NCI-H526 treated with DMSO at 0.1 percent for 48 hours (cell line): ENCODE measurements around the gene TBCD.

ENCODE experiments used
- DNase-seq: peaks from one replicate; lab custom pipeline; 2025; lab: John Stamatoyannopoulos, UW

The TBCD gene

GRCh38 chr17:82907797-82908542 lies 156.1 kb downstream of the TBCD start:
- no peak for DNase-seq

DNA sequence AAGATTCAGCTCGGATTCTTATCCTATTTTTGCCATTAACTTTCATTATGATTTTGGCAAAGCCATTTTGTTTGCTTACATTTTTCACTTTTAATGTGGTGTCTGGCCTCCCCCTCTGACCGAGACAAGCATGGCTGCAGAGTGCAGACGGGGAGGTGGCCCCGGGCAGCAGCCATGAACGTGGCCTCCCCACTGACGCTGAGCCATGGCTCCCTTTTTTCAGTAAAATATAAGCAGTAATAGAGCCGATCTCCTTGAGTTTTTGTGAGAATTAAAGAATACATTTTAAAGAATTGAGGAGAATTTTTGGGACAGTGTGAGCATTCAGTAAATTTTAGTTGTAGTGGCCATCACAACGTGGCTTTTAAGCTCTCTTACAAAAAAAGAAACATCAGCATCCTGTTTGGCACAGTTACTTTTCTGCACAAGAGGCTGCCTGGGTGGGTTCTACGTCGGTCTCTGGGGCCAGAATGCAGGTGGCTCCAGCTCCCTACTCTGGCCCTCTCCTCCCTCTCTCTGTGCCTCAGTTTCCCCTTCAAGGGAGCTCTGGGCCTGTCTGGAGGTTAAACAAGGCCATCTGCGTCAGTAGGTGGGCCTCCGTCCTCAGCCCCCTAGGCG lies 156.8 kb downstream of the TBCD start:
- DNase-seq: no peak

DNA sequence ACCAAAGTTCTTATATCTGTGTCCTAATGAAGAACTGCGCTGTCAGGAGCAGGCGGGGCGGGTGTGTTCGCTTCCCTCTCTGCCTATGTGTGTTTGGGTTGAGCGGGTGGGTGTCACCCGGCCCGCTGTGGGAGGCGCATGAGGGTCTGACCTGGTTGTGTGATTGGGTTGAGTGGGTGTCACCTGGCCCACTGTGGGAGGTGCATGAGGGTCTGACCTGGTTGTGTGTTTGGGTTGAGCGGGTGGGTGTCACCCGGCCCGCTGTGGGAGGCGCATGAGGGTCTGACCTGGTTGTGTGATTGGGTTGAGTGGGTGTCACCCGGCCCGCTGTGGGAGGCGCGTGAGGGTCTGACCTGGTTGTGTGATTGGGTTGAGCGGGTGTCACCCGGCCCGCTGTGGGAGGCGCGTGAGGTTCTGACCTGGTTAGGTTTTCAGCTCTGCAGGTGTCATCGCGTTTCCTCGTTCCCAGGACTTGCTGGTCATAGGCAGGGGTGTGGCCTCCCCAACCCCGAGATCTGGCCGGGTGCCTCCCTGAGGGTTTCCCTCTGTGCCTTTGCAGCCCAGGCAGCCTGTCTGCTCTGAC lies 157.5 kb downstream of the TBCD start:
- no peak for DNase-seq

DNA sequence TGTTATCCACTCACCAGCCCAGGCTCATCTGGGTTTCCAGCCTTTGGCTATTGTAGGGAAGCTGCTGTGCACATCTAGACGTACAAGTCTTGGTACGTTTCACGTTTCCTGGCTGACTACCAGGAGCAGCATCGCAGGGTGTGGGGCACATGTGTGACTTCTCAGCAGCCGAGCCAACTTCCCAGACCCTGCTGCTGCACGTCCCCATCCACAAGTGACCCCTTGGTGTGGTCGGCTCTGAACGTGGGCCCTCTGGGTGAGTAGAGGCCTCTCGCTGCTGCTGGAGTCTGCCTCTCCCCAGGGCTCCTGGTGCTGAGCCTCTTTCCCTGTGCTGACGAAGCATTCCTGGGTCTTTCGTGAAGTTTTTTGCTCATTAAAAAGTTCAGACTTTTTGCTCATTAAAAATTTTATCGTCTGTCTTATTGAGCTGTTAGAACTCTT lies 158.2 kb downstream of the TBCD start:
- no peak for DNase-seq

DNA sequence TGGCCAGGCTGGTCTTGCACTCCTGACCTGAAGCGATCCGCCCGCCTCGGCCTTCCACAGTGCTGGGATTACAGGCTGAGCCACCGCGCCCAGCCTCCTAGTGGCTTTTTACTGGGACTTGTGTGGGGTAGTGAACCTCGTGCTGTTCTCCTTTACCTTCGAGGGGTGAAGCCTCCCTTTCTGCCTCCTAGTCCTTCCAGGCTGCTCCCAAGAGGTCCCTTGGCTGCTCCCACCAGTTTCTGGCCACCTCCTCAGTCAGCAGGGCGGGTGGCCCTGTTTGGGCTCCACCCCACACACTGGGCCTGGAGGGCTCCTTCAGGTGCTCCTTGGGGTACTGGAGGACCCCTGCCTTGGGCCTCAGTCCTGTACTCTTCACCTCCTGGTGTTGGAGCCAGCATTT lies 158.9 kb downstream of the TBCD start:
- no peak for DNase-seq

DNA sequence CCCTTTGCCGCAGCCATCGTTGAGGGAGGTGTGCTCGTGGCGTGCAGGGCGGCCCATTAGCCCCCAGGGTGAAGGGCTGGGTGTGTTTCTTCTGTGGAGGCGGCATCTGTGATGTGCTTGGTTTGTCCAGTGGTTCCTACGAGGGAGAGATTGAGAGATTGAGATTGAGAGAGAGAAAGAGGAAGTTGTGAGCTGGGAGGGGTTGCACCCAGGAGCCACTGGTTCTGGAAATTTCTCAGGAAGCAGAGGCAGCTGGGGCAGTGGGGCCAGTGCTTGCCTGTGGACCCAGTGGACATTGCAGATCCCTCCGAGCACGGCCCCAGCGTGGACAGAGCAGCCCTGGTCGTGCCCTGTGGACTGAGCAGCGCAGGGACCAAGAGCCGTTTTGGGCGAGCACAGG lies 160.0 kb downstream of the TBCD start:
- no peak for DNase-seq

DNA sequence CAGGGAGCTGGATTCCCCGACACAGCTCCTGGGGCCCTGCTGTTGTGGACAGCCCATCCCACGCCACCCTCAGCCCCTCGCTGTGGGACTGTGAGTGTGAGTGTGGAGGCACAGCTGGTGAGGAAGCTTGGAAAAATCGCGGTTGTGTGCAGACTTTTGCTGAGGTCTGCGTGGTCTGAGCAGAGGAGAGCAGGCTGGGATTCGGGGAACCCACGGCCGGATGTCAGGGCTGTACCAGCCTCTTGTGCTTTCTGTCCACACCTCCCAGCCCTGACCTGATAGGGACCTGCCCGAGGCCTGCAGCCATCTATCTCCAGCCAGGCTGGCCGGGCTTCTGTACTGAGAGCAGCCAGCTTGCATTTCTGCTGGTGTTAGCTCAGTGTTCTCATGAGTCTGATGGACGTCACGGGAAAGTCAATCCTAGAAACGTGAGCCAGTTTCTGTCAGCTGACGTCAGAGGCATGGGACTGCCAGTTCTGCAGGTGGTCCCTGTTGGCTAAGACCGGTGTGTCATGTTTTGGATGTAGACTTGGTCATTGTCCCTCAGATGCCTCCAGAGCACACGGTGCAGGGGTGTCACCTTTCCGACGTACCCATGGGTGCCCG lies 160.7 kb downstream of the TBCD start:
- DNase-seq: no peak

DNA sequence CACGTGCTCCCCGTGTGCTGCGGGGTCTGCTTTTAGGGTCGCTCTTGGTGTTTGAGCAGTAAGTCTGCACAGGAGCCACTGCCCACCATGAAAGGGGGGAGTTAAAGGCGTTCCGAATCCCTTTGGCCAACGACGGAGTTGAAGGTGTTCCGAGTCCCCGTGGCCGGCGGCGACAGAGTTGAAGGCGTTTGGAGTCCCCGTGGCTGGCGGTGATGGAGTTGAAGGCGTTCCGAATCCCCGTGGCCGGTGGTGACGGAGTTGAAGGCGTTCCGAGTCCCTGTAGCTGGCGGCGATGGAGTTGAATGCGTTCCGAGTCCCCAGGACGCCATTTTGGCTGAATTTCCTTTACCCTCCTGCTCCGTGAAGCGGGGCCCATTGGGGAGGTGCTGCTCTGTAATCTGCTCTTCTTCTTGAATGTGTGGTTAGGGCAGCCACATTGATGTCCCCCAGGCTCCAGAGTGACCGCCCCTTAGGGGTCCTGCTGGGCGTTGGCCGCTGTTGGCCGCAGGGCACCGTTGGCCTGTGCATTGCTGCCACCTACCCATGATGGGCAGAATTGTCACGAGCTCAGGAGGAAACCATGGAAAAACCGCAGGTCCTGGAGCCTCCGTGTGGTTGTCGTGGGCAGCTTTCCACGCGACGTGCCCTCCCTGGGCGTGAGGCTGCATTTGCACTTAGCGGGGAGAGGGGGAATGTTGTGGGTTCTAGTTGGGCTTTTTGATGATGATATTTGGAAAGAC lies 161.6 kb downstream of the TBCD start:
- no peak for DNase-seq

DNA sequence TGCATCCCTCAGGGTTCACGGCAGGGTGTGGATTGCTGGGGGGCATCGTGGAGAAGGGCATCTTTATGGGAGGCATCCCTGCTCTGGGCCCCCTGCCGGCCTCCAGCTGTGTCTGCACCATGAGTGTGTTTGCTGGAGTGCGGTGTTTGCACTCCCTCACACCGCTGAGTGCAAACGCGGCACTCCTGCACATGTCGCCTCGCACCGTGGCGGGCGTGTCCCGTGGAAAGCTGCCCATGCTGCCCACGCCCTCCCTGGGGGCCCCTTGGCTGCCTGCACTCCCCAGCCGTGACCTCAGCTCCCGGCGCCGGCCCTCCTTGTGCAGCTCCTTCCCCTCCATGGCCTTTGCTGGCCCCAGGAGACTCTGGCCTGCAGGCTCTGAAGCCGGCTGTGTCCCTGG lies 162.5 kb downstream of the TBCD start:
- DNase-seq: no peak

DNA sequence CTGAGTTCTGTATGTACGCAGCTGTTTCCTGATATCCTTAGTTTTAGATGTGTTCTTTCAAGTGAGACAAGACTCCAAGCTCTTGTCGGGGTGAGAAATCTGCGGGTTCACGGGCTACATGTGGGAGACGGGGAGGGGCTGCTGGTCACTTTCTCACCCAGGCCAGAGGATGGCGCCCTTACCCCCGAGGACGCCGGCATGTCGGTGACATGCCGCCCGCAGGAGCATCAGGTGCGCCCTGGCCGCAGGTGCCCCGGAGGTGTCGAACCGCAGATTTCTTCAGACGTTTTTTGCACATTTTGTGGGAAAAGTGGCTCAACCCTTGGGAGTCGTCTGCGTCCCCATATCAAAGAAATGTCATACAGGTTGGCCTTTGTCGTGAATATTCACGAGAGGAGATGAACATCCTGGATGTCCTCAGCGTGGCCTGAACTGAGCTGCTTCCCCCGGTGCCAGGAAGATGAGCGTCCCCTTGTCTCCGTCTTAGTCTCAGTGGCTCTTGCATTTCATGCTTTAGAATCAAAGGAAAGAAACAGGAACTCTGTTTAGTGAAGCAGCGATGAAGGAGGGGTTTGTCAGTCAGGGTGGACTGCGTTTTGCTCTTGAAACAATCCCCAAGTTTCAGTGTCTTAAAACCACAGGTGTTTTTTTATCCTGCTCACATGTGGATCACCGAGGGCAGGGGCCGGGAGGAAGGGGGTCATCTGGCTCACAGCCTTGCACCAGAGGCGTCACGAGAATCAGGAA lies 163.3 kb downstream of the TBCD start:
- DNase-seq: no peak

DNA sequence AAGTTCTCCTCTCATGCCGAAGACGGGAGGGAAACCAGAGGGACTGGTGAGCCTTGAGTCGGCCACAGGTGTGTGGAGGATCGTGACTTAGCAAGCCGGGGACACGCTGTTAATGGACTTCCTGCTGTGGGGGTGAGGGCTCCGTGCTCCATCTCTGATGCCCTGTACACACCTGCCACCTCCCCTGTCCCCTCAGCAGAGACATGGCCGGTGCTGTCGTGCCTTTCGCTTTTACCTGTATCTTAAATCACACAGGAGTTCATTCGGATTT lies 163.8 kb downstream of the TBCD start:
- no peak for DNase-seq

DNA sequence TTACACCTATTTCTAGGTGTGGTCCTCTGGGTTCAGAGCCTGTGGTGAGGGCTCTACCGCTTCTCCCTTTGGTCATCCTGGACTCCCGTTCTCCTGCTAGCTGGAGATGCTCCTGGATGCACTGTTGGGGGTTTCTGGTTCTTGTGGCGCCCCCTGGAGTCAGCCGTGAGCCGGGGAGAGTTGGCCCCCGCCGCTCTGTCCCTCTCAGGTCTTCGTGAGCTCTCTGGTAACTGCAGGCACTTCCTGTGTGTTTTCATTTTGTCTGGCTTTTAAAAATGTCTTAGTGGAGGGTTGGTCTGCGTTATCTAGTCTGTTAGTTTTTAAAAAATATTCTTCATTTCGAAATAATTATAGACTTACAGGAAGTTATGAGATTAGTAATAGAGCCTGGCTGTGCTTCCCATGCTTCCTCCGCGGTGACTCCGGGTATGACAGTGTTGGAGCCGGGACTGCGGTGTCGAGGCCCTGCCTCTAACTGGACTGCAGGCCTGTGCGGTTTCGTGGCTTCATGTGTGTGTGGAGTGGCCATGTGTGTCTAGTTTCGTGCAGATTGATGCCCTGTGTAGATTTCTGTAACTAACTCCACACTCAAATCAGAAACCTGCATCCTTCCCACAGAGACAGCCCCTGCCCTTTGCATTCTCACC lies 166.0 kb downstream of the TBCD start:
- DNase-seq: no peak

DNA sequence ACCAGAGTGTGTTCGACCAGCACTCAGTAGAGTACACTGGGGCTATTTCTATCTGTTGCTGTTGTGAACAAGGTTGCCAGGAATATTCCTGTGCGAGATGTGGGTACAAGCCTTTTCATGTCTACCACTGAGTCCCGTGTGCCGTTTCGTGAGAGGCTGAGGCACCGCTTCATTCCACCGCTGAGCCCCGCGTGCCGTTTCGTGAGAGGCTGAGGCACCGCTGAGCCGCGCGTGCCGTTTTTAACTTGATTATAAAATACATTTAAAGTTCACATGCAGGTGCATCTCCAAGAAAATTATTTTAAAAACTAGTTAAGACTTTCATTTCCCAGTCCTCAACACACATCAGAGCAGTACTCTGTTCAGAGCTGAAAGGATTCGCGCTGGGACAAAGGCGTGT lies 166.6 kb downstream of the TBCD start:
- DNase-seq: no peak

DNA sequence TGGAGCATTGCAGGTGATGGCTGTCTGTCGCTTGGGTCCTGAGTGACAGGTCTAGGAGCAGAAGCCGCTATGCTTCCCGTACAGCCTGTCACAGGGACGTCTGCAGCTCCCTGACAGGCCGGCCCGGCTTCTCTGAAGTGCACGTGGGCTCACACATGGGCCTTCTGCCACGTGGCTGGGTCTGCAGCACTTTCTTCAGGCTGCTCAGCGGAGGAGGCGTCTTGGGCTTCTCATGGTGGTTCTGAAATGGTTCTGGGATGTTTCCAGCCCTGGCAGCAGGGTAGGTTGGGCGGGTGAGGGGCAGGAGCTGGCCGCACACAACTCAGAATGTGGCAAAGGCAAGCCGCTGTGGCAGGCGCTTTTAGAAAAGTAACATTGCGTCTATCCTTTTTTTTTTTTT lies 168.3 kb downstream of the TBCD start:
- DNase-seq: no peak

- no peak for DNase-seq
These were observed 168.8 kb downstream of the TBCD start for GRCh38 chr17:82920715-82921114.

DNA sequence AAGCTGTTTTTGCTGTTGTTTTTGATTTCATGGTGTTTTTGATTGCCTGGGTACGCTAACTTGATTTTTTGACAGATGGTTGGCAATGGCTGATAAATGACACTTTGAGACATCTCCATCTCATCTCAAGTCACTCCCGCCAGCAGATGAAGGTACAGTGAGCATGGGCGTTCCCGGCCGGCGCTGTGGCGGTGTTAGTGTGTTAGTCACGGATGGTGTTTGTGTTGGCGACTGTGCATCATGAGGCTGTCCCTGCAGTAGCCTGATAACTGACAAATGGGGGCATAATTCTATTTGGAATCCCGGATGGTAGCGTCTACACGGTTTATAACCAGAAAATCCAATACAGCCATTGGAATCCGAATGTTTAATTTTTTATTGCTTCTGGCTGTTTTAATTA lies 169.6 kb downstream of the TBCD start:
- no peak for DNase-seq

DNA sequence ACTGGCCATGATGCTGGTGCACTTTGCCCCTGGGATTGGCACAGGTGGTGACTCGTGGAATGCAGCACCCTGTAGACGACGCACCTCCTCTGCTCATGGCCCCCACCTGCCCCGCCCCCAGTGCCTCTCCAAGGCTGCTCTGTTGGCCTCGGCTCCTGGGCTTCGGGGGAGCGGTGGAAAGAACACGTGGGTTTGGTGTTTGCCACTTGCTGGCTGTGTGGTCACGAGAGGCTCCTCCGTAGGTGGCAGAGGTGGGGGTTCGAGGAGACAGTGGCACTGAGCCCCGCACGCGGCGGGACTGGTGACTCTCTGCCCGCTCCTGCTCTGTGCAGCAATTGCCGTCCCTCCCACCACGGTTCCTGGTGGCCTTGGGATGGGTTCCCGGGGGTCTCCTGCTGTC lies 170.8 kb downstream of the TBCD start:
- no peak for DNase-seq

DNA sequence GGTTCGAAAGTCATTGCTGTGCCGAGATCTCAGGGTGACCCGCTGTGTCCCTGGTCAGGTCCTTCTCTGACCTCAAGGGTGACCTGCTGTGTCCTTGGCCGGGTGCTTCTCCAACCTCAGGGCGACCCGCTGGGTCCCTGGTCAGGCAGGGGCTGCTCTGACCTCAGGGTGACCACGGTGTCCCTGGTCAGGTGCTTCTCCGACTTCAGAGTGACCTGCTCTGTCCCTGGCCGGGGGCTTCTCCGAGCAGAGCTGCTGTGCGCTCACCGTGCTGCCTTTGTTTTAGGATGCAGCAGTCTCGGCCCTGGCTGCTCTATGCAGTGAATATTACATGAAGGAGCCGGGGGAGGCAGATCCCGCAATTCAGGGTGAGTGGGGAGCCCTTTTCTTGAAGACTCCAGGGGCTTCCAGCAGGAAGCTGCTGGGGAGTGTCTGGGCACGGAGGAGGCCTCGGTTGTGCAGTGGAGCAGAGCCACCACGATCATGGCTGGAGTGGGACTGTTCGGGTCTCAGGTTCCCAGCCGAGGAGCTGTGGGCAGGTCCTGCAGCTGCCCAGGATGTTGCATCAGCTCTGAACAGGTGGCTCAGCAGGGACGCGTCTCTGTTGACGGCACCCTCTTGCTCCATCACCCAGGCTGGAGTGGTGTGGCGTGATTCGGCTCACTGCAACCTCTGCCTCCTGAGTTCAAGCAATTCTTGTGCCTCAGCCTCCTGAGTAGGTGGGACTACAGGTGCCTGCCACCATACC lies 171.7 kb downstream of the TBCD start:
- no peak for DNase-seq

GRCh38 chr17:82924214-82924613 lies 172.3 kb downstream of the TBCD start:
- no peak for DNase-seq

DNA sequence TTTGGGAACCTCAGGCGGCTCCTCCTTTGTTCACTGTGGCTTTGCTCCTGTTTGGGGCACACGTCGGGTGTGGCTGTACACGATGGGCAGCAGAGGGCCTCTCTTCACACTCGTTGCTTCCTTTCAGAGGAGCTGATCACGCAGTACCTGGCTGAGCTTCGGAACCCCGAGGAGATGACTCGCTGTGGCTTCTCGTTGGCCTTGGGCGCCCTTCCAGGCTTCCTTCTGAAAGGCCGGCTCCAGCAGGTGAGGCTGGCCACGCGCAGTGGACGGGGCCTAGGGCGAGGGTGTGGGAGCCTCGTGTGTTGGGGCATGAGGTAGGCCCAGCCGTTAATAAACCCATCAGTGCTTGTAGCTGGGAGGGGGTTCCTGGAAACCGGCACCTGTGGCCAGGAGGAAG lies 172.9 kb downstream of the TBCD start:
- DNase-seq: no peak

DNA sequence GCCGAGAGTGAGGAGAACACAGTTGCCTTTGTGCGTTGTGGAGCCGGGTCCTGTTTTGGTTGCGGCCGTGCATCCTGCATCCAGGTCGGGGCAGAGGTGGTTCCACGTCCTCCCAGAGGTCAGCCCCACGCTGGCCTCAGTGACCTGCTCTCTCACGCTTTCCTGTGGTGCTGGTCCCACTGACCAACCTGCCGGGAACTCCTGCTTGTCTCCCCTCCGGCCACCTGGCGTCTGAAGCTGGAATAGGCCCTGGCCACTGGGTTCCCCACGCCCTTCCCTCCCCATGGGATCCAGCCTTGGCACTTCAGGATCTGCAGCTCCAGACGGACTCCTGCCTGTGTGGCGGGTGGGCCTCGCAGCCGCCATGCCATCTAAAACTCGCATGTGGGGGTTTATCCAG lies 173.5 kb downstream of the TBCD start:
- no peak for DNase-seq
